Breast epithelium (tissue), 4 donors: ENCODE measurements around the gene P3H2. TPM values are rescaled to one million over a fixed set of nuclear protein-coding genes. Genes with fewer than 3 reads are reported as not detected.

ENCODE experiments used
- DNase-seq, 2 donors: peaks; one replicate each; pipeline ENCODE4 v3.0.0-alpha.2; 2019; ENCODE audit warnings: low spot score in 2 of 2
- H3K27ac ChIP-seq, 2 donors: fragments of 200-600 bp; sonication (generic) in 1 of 2; one replicate each; pipeline ENCODE4 v1.5.1; 2016 to 2019; ENCODE audit warnings: mild to moderate bottlenecking in 1 of 2
- H3K27me3 ChIP-seq, 2 donors: fragments of 200-600 bp; sonication (generic) in 1 of 2; one replicate each; pipeline versions ENCODE4 v1.5.1 to v1.6.0; 2017 to 2019; ENCODE audit warnings: control low read depth in 1 of 2, mild to moderate bottlenecking in 1 of 2
- H3K36me3 ChIP-seq: fragments of 200-600 bp; one replicate; pipeline ENCODE4 v1.5.1; 2019
- H3K4me1 ChIP-seq, 2 donors: fragments of 200-600 bp; sonication (generic); one replicate each; pipeline ENCODE4 v1.5.1; 2016 to 2019; ENCODE audit warnings: control low read depth in 1 of 2
- H3K4me3 ChIP-seq, 3 donors: fragments of 200-600 bp; sonication (generic); 1 replicate in 2 of 3; 2 replicates in 1 of 3; pipeline ENCODE4 v1.5.1; 2016 to 2019; ENCODE audit warnings: mild to moderate bottlenecking in 3 of 3, moderate library complexity in 2 of 3
- H3K9me3 ChIP-seq, 2 donors: fragments of 200-600 bp; sonication (generic) in 1 of 2; one replicate each; pipeline ENCODE4 v1.5.1; 2016 to 2019; ENCODE audit warnings: control low read depth in 1 of 2
- POLR2A ChIP-seq: fragments of 450-650 bp; IDR thresholded peaks from one replicate; pipeline ENCODE4 v1.6.1; 2016; ENCODE audit warnings: antibody characterized with exemption, mild to moderate bottlenecking, moderate library complexity
- POLR2AphosphoS5 ChIP-seq, 3 donors: sonication (generic); formaldehyde crosslinking; IDR thresholded peaks; one replicate each; pipeline ENCODE4 v1.6.1; 2017; ENCODE audit warnings: antibody characterized with exemption in 3 of 3
- intact Hi-C: fragments of 100-400 bp; cut with DNase I; formaldehyde crosslinking; loops from one replicate; pipeline ENCODE4 v1.15.1; 2023; ENCODE audit warnings: low total_unique reads
- total RNA-seq, 3 donors: library from RNA; depleted of rRNA; stranded (reverse); fragments of >200 nt; gene quantifications; one replicate each; pipeline ENCODE4 v1.1.0, GENCODE V29; 2016
- TF ChIP-seq, protein P1 (sequence below), 3 donors: fragments of 450-650 bp; IDR thresholded peaks; one replicate each; pipeline ENCODE4 v1.5.1; 2016 to 2017; ENCODE audit warnings: antibody characterized with exemption in 3 of 3, mild to moderate bottlenecking in 3 of 3, moderate library complexity in 3 of 3

Gene P3H2
- total RNA-seq, 3 donors from 2014 or later: 1.6 to 12.3 (median 10.2) TPM

DNA sequence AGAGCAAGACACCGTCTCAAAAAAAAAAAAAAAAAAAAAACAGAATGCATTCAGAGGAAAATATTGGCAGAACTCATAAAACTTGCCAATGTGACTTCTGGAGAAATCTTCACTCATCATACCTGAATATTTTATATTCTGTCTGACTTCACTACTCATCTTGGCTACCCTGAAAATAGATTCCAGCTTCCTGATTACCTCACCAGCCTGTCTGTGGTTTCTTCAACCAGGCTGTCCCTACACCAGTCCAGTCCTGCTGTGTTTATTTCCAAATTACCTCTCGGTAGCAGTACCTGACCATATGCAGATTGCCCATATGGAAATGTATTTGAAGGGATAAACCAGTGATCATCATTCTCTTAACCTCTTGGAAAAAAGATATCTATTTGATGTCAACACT lies 9.3 kb upstream of the P3H2 start:
- DNase-seq: no peak
- H3K27ac ChIP-seq: no peak overlapping the region
- H3K9me3 ChIP-seq: no peaks in the 10 kb centered on the region
- H3K36me3 ChIP-seq: no peaks in the 10 kb centered on the region
- no peaks in the 10 kb centered on the region for H3K4me1 ChIP-seq
- no peaks in the 10 kb centered on the region for H3K27me3 ChIP-seq
- TF ChIP-seq, protein P1, sequence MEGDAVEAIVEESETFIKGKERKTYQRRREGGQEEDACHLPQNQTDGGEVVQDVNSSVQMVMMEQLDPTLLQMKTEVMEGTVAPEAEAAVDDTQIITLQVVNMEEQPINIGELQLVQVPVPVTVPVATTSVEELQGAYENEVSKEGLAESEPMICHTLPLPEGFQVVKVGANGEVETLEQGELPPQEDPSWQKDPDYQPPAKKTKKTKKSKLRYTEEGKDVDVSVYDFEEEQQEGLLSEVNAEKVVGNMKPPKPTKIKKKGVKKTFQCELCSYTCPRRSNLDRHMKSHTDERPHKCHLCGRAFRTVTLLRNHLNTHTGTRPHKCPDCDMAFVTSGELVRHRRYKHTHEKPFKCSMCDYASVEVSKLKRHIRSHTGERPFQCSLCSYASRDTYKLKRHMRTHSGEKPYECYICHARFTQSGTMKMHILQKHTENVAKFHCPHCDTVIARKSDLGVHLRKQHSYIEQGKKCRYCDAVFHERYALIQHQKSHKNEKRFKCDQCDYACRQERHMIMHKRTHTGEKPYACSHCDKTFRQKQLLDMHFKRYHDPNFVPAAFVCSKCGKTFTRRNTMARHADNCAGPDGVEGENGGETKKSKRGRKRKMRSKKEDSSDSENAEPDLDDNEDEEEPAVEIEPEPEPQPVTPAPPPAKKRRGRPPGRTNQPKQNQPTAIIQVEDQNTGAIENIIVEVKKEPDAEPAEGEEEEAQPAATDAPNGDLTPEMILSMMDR (IDR thresholded peaks at IDR 0.05): no peak
- TF ChIP-seq POLR2A (no peak), POLR2AphosphoS5 (IDR thresholded peaks at IDR 0.05) (no peak)
- H3K4me3 ChIP-seq: no peak overlapping the region
- intact Hi-C loops: no loop called here

DNA sequence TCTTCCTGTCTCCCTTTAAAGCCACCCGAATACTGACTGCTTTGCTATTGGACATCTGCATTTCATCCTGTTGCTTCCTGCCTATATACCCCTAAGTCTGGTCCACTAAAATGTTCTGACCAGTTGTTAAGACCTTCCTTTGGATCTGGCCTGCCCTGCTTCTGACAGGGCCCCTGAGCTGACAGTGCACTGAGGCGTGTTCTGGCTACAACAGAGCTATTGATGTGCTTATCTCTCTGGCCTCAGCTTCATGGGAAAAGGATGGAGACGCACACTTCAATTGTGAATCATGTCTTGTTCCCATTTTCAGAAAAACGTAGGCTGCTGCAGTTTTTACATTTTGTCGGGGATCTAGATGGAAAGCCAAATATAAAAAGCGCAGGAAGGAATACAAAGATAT lies 7.1 kb upstream of the P3H2 start:
- TF ChIP-seq POLR2A (no peak), POLR2AphosphoS5 (IDR thresholded peaks at IDR 0.05) (no peak)
- TF ChIP-seq, protein P1 (IDR thresholded peaks at IDR 0.05): no peak

DNA sequence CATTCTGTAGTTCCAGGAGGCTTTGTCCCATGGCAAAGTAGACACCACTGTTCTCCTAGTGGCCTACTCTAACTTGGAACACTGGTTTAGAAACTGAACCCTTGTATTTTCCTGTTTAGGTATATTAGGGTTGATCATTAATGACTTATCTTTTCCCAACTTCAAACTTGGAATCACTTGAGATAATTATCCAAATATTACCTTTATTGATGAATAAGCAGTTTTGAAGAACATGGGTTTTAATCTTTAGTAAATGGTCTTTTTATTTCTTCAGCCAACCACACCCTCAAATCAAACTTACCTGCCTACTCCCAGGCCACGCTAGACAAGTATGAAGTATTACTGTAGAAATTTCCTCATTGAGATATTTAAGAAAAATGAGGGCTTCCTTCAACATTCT lies 6.5 kb upstream of the P3H2 start:
- Histone ChIP-seq H3K27me3 (no peaks in the 10 kb centered on the region), H3K27ac (no peak overlapping the region), H3K9me3 (no peaks in the 10 kb centered on the region), H3K36me3 (no peaks in the 10 kb centered on the region), H3K4me1 (no peaks in the 10 kb centered on the region), H3K4me3 (no peak overlapping the region)
- intact Hi-C loops: no loop called here
- no peak for TF ChIP-seq POLR2AphosphoS5 (IDR thresholded peaks at IDR 0.05)
- TF ChIP-seq POLR2A: no peak
- TF ChIP-seq, protein P1 (IDR thresholded peaks at IDR 0.05): no peak
- no peak for DNase-seq

More for the DNA sequence above, 7.1 kb upstream of the P3H2 start:
- no peak for DNase-seq
- intact Hi-C loops: no loop called here
- no peak overlapping the region for H3K4me3 ChIP-seq
- H3K4me1 ChIP-seq: no peaks in the 10 kb centered on the region
- H3K9me3 ChIP-seq: no peaks in the 10 kb centered on the region
- no peaks in the 10 kb centered on the region for H3K27me3 ChIP-seq
- no peak overlapping the region for H3K27ac ChIP-seq
- no peaks in the 10 kb centered on the region for H3K36me3 ChIP-seq

DNA sequence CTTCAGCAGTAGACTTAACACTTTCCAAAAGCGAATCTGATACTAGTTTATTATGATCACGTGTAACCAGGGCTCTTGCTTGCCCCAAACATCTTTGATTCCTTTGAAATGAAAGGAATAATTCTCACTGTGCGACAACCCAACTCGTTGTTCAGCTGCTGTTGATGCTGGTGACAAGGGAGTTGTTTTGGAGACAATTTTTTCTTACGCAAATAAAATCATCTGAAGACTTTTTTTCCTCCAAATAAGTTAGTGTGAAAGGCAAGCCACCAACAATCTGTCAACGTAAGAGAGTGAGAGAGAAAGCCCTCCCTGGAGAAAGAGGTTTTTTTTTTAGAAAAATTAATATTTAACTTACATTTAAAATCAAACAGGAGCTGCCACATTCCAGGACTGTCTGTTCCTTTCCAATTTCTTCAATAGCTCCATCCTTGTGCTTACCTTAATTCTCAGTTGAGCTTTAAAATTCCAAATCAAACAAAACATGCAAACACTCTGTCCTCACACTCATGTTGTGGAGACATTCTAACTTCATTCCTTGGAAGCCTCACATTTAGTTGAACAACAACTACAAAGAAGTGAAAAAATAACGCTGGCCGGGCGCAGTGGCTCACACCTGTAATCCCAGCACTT lies 4.9 kb upstream of the P3H2 start:
- TF ChIP-seq, protein P1 (IDR thresholded peaks at IDR 0.05): no peak
- TF ChIP-seq POLR2A (no peak), POLR2AphosphoS5 (IDR thresholded peaks at IDR 0.05) (no peak)
- H3K27me3 ChIP-seq: no peaks in the 10 kb centered on the region
- no peaks in the 10 kb centered on the region for H3K9me3 ChIP-seq
- H3K36me3 ChIP-seq: no peaks in the 10 kb centered on the region
- H3K4me1 ChIP-seq: no peaks in the 10 kb centered on the region
- intact Hi-C loops: no loop called here
- no peak for DNase-seq
- H3K27ac ChIP-seq: no peak overlapping the region
- no peak overlapping the region for H3K4me3 ChIP-seq

DNA sequence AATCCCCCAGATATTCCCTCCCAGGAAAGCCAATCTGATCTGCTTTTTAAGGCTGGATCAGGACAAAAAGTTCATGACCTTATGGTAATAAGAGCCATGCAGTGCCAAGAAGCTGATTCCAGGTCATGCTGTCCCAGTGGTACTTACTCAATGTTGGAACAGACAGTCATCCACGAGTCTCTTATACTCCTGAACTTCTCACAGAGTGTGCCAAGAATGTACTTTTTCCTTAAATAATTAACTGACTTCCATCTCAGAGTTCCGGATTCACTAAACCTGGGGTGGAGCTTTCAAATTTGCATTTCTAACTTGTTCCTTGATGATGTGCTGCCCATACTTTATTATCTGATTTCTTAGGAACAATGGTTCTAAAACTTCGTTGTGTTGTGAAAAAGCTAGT lies 3.4 kb upstream of the P3H2 start:
- Histone ChIP-seq H3K27ac (no peak overlapping the region), H3K4me1 (no peaks in the 10 kb centered on the region), H3K36me3 (no peaks in the 10 kb centered on the region), H3K27me3 (no peaks in the 10 kb centered on the region), H3K9me3 (no peaks in the 10 kb centered on the region), H3K4me3 (no peak overlapping the region)
- DNase-seq: no peak
- no peak for TF ChIP-seq POLR2AphosphoS5 (IDR thresholded peaks at IDR 0.05)
- TF ChIP-seq, protein P1 (IDR thresholded peaks at IDR 0.05): no peak
- TF ChIP-seq POLR2A: no peak
- intact Hi-C loops: no loop called here
